OCI-LY7 (cell line): Measurements from ENCODE around the gene MAP2K7. TPM values are rescaled to one million over a fixed set of nuclear protein-coding genes. Genes with fewer than 3 reads are reported as not detected.

ENCODE experiments used
- BruUV-seq: library from RNA; stranded (reverse); fragments of 400-500 nt; replicated peaks from 2 replicates; lab custom pipeline; 2021; lab: Mats Ljungman, UMichigan
- CTCF ChIA-PET: fragments of 300-600 bp; sonication (Branson Sonifier 250); formaldehyde crosslinking; loops from one replicate; lab custom pipeline; 2022; ENCODE audit warnings: antibody characterized with exemption; ENCODE audit not compliant: unreplicated experiment; lab: Charles Lee
- POLR2A ChIA-PET: fragments of 300-600 bp; sonication (Branson Sonifier 250); formaldehyde crosslinking; loops from one replicate; lab custom pipeline; 2022; ENCODE audit warnings: antibody characterized with exemption; lab: Charles Lee
- DNase-seq: peaks from one replicate; pipeline ENCODE4 v3.0.0-alpha.2; 2015; ENCODE audit warnings: low spot score
- H2AFZ ChIP-seq: fragments of 200-600 bp; sonication (generic), shearing (Covaris generic); 2 replicates; pipeline ENCODE4 v1.6.1; 2014; ENCODE audit warnings: mild to moderate bottlenecking, antibody characterized with exemption, low read length, moderate library complexity
- H3K27ac ChIP-seq: fragments of 200-600 bp; sonication (generic); 2 replicates; pipeline ENCODE4 v1.5.1; 2014; ENCODE audit warnings: mixed run types, low read depth, mild to moderate bottlenecking, moderate library complexity, low read length, inconsistent platforms; ENCODE audit not compliant: poor library complexity, severe bottlenecking
- H3K36me3 ChIP-seq: fragments of 200-600 bp; sonication (generic); 2 replicates; pipeline ENCODE4 v1.6.1; 2014; ENCODE audit warnings: mild to moderate bottlenecking, antibody characterized with exemption, low read length, moderate library complexity, mixed read lengths; ENCODE audit not compliant: insufficient read depth
- H3K4me1 ChIP-seq: fragments of 200-600 bp; sonication (generic); 2 replicates; pipeline ENCODE4 v1.5.1; 2014; ENCODE audit warnings: mild to moderate bottlenecking, low read length; ENCODE audit not compliant: insufficient read depth, poor library complexity, severe bottlenecking
- H3K4me2 ChIP-seq: fragments of 200-600 bp; sonication (generic); 2 replicates; pipeline ENCODE4 v1.6.1; 2014; ENCODE audit warnings: mild to moderate bottlenecking, low read length
- H3K4me3 ChIP-seq: fragments of 200-600 bp; sonication (generic); 2 replicates; pipeline ENCODE4 v1.5.1; 2014; ENCODE audit warnings: mild to moderate bottlenecking, low read depth, low read length; ENCODE audit not compliant: poor library complexity, severe bottlenecking
- H3K79me2 ChIP-seq: fragments of 200-600 bp; sonication (generic); 2 replicates; pipeline ENCODE4 v1.6.1; 2016; ENCODE audit warnings: low read depth, mild to moderate bottlenecking, low read length, moderate library complexity, mixed read lengths; ENCODE audit not compliant: insufficient read depth
- H3K9me2 ChIP-seq: fragments of 200-600 bp; sonication (generic); 2 replicates; pipeline ENCODE4 v1.6.1; 2016; ENCODE audit warnings: mild to moderate bottlenecking, low read length, mixed read lengths; ENCODE audit not compliant: insufficient read depth
- H3K9me3 ChIP-seq: fragments of 200-600 bp; sonication (generic); 2 replicates; pipeline ENCODE4 v1.6.1; 2014; ENCODE audit warnings: mild to moderate bottlenecking, mixed run types, low read length, mixed read lengths
- H4K20me1 ChIP-seq: fragments of 200-600 bp; sonication (generic); 2 replicates; pipeline ENCODE4 v1.6.1; 2014; ENCODE audit warnings: mild to moderate bottlenecking, antibody characterized with exemption, low read length, moderate library complexity, mixed read lengths; ENCODE audit not compliant: insufficient read depth
- EZH2phosphoT487 ChIP-seq: fragments of 200-600 bp; sonication (generic); IDR thresholded peaks from 2 replicates; pipeline ENCODE4 v1.6.1; 2018; ENCODE audit warnings: low read depth, borderline replicate concordance, mild to moderate bottlenecking, mixed run types, antibody characterized with exemption, low read length, moderate library complexity, mixed read lengths
- intact Hi-C: fragments of 100-400 bp; cut with micrococcal nuclease; formaldehyde crosslinking; loops from one replicate; pipeline ENCODE4 v1.10.0; 2022; ENCODE audit not compliant: unreplicated experiment
- total RNA-seq, 2 experiments: library from RNA; depleted of rRNA in 1 of 2; stranded (reverse); fragments of >200 nt in 1 of 2; shearing (Covaris generic) in 1 of 2; gene quantifications; 2 replicates each; pipeline ENCODE4 v1.2.3, GENCODE V29; 2014 to 2022
- TF ChIP-seq, protein P1 (sequence below): fragments of 200-600 bp; sonication (generic); conservative IDR thresholded peaks from 2 replicates; pipeline ENCODE4 v1.5.1; 2014; ENCODE audit warnings: mild to moderate bottlenecking, antibody characterized with exemption, low read length, moderate library complexity, mixed read lengths

MAP2K7 gene
- total RNA-seq, 2 experiments from 2014 or later = 23.2 to 44.5 TPM

DNA sequence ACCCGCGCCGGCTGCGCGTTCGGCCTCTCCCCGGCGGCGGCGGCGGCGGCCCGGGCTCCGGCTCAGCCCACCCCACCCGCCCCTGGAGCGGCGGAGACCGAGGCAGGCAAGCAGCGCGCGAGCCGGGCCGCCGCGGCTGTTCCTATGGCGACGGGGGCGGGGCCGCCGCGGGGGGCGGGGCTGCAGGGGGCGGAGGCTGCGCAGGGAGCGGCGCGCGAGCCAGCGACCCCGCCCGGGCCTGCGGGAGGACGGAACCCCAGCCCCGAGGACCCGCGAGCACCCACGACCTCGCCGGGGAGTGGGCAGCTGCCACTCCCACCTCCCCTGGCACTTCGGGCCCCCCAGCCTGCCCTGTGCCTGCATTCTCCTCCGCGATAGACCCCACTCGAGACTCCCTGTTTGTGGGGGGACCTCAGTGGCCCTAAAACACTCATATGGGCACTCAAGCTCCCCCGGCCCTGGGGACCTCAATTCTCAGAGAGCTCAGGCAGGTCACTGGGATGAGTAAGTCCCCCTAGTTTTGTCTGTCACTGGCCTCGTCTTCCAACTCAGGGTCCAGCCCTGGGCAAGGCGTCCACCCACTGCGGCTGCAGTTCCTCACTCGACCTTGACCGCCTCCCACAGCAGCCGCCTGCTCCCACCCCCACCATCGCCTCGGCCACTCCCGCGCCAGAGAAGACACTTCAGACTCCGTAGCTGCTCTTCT is 22.5 kb downstream of the MAP2K7 start, which contains the start of gene CTXN1:
Gene CTXN1 (minus strand): TSS at position 115 of the 706 bp plus-strand sequence. CDS start 597 bp downstream, outside the sequence.
- CTCF ChIA-PET = interaction anchor here (0.5 kb wide), 1 partner anchor 59 kb away, joined by 3 read pairs; no protein-coding TSS in a partner anchor
- no peaks in the 10 kb centered on the region for H3K79me2 ChIP-seq

DNA sequence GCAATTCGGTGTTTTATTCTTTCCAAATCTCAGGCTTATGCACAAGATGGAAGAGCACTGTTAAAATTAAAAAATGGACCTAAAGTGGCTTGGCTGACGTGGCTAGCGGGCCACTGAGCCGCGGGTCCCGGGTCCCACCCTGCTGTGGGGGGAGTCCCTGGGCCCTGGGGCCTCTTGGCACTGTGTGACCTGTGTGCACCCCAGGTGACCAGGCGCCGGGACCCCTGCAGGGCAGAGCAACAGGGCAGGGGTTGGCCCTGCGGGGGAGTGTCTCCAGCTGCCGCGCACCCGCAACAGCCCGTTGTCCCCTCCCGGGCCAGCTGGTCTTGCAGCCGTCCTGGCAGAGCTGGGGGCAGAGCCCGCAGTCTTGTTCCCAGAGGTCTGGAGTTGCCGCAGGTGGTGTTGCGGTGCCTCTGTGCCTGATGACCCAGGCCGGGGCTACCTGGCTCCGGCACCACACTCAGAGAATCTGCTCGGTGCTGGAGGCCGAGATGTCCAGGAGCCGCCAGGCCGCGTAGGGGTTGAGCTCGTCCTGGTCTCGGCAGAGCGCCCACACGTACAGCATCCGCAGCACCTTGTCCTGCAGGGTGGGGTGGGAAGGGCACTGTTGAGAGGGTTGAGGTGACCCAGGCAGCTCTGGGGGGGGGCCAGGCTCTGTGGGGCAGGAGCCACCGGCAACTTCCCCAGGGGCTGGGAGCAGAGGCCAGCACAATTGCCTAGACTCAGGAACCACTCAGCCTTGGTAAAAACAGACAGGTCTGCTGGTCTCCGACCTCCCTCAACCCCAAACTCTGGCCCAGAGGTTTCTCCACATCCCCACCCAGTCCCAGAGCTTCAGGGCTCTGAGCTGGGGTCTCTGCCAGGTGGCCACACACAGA is 23.3 kb downstream of the MAP2K7 start:
- no peak for TF ChIP-seq EZH2phosphoT487
- TF ChIP-seq, protein P1, sequence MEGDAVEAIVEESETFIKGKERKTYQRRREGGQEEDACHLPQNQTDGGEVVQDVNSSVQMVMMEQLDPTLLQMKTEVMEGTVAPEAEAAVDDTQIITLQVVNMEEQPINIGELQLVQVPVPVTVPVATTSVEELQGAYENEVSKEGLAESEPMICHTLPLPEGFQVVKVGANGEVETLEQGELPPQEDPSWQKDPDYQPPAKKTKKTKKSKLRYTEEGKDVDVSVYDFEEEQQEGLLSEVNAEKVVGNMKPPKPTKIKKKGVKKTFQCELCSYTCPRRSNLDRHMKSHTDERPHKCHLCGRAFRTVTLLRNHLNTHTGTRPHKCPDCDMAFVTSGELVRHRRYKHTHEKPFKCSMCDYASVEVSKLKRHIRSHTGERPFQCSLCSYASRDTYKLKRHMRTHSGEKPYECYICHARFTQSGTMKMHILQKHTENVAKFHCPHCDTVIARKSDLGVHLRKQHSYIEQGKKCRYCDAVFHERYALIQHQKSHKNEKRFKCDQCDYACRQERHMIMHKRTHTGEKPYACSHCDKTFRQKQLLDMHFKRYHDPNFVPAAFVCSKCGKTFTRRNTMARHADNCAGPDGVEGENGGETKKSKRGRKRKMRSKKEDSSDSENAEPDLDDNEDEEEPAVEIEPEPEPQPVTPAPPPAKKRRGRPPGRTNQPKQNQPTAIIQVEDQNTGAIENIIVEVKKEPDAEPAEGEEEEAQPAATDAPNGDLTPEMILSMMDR = no peak
- Histone ChIP-seq H3K9me2 (no peaks in the 10 kb centered on the region), H4K20me1 (no peaks in the 10 kb centered on the region), H3K4me2 (peak overlapping the region; percentile 73), H3K4me3 (no peak overlapping the region), H3K9me3 (no peaks in the 10 kb centered on the region), H2AFZ (no peak overlapping the region), H3K4me1 (peaks cover 5% of the 10 kb centered on the region), H3K36me3 (peaks cover 32% of the 10 kb centered on the region), H3K79me2 (no peaks in the 10 kb centered on the region), H3K27ac (no peak overlapping the region)
- DNase-seq = no peak
- ChIA-PET CTCF (interaction anchor here (0.5 kb wide), 1 partner anchor 60 kb away, joined by 3 read pairs; no protein-coding TSS in a partner anchor), POLR2A (no interaction called here)
- intact Hi-C loops = no loop called here
- no TSS peak for BruUV-seq

More for the DNA sequence above, 22.5 kb downstream of the MAP2K7 start, which contains the start of gene CTXN1:
- Histone ChIP-seq H2AFZ (0 out of 2 replicates have a peak within 1 kb of the TSS, but pooled peaks have one; percentile 42), H3K27ac (no peak within 1 kb of the TSS), H3K4me2 (peak within 1 kb of the TSS; percentile 73), H3K9me3 (no peaks in the 10 kb centered on the region), H3K36me3 (peaks cover 24% of the 10 kb centered on the region), H3K4me3 (peak within 1 kb of the TSS; percentile 66), H3K9me2 (no peaks in the 10 kb centered on the region), H3K4me1 (peaks cover 11% of the 10 kb centered on the region), H4K20me1 (peaks cover 5% of the 10 kb centered on the region; the same call in 1 of the 2 replicates)
- DNase-seq = peak; percentile 73
- POLR2A ChIA-PET = no interaction called here
- intact Hi-C loops = no loop called here
- no TSS peak for BruUV-seq
- TF ChIP-seq, protein P1 = no peak
- no peak for TF ChIP-seq EZH2phosphoT487
